Measurements from ENCODE around the gene PLEKHA5.

PLEKHA5 gene

GRCh38 chr12:19276767-19277166, 147.2 kb downstream of the PLEKHA5 start:
- Histone ChIP-seq H2BK5ac (ENCODE audit: low read depth, low read length, poor library complexity, severe bottlenecking) (no peak overlapping the region), H3K4me3 (ENCODE audit: insufficient read depth in 1 of 2, low read depth in 1 of 2, low read length in 2 of 2) (no peak overlapping the region), H3K4me2 (ENCODE audit: low read length, poor library complexity, severe bottlenecking) (no peak overlapping the region), H4K8ac (ENCODE audit: low read length) (no peak overlapping the region), H2AFZ (ENCODE audit: low read depth, low read length) (no peak overlapping the region), H2BK120ac (ENCODE audit: low read depth, low read length) (no peak overlapping the region), H3K79me1 (replicated peaks; ENCODE audit: low read length, poor library complexity, severe bottlenecking) (peaks cover 20% of the 10 kb centered on the region), H2BK15ac (ENCODE audit: low read depth, poor library complexity, severe bottlenecking) (no peak overlapping the region), H3K27me3 (ENCODE audit: control insufficient read depth in 1 of 2, insufficient read depth in 1 of 2, low read length in 2 of 2) (no peaks in the 10 kb centered on the region), H3K18ac (ENCODE audit: low read depth in 1 of 2, low read length in 2 of 2) (no peak overlapping the region), H3K4me1 (ENCODE audit: control insufficient read depth, insufficient read depth, low read depth, low read length) (peaks cover 8% of the 10 kb centered on the region), H3K36me3 (ENCODE audit: control insufficient read depth in 1 of 2, insufficient read depth in 2 of 2, low read depth in 1 of 2, low read length in 2 of 2) (peaks cover 18 to 24% of the 10 kb centered on the region in 2 experiments), H3K23ac (ENCODE audit: low read length in 2 of 2) (no peak overlapping the region), H3K14ac (ENCODE audit: low read length in 2 of 2) (no peak overlapping the region), H2AK5ac (ENCODE audit: low read length, severe bottlenecking) (no peak overlapping the region), H3K27ac (ENCODE audit: low read length, poor library complexity, severe bottlenecking) (no peak overlapping the region), H3K9me3 (ENCODE audit: control insufficient read depth, low read length) (no peaks in the 10 kb centered on the region), H3K4ac (ENCODE audit: low read depth in 1 of 2, low read length in 2 of 2) (no peak overlapping the region), H3K9ac (ENCODE audit: low read length) (no peak overlapping the region), H4K91ac (ENCODE audit: low read length) (no peak overlapping the region), H2BK12ac (ENCODE audit: low read length in 2 of 2) (no peak overlapping the region)
- DNase-seq, result no peak

GRCh38 chr12:19277711-19278110, 148.2 kb downstream of the PLEKHA5 start:
- Histone ChIP-seq H3K36me3 (ENCODE audit: control insufficient read depth in 1 of 2, insufficient read depth in 2 of 2, low read depth in 1 of 2, low read length in 2 of 2) (peaks cover 18 to 26% of the 10 kb centered on the region in 2 experiments), H3K18ac (ENCODE audit: low read depth in 1 of 2, low read length in 2 of 2) (no peak overlapping the region), H3K9ac (ENCODE audit: low read length) (no peak overlapping the region), H3K14ac (ENCODE audit: low read length in 2 of 2) (no peak overlapping the region), H3K23ac (ENCODE audit: low read length in 2 of 2) (no peak overlapping the region), H3K27ac (ENCODE audit: low read length, poor library complexity, severe bottlenecking) (no peak overlapping the region), H2AK5ac (ENCODE audit: low read length, severe bottlenecking) (no peak overlapping the region), H2BK120ac (ENCODE audit: low read depth, low read length) (no peak overlapping the region), H3K4me3 (ENCODE audit: insufficient read depth in 1 of 2, low read depth in 1 of 2, low read length in 2 of 2) (no peak overlapping the region), H2AFZ (ENCODE audit: low read depth, low read length) (no peak overlapping the region), H2BK12ac (ENCODE audit: low read length in 2 of 2) (no peak overlapping the region), H4K8ac (ENCODE audit: low read length) (no peak overlapping the region), H3K27me3 (ENCODE audit: control insufficient read depth in 1 of 2, insufficient read depth in 1 of 2, low read length in 2 of 2) (no peaks in the 10 kb centered on the region), H2BK15ac (ENCODE audit: low read depth, poor library complexity, severe bottlenecking) (no peak overlapping the region), H3K4me2 (ENCODE audit: low read length, poor library complexity, severe bottlenecking) (no peak overlapping the region), H3K79me1 (replicated peaks; ENCODE audit: low read length, poor library complexity, severe bottlenecking) (peaks cover 22% of the 10 kb centered on the region), H3K9me3 (ENCODE audit: control insufficient read depth, low read length) (no peaks in the 10 kb centered on the region), H2BK5ac (ENCODE audit: low read depth, low read length, poor library complexity, severe bottlenecking) (no peak overlapping the region), H3K4me1 (ENCODE audit: control insufficient read depth, insufficient read depth, low read depth, low read length) (peaks cover 8% of the 10 kb centered on the region), H3K4ac (ENCODE audit: low read depth in 1 of 2, low read length in 2 of 2) (no peak overlapping the region), H4K91ac (ENCODE audit: low read length) (no peak overlapping the region)
- DNase-seq, result no peak

GRCh38 chr12:19278407-19278806, 148.9 kb downstream of the PLEKHA5 start:
- no peak overlapping the region for H3K4me2 ChIP-seq (ENCODE audit: low read length, poor library complexity, severe bottlenecking)
- no peak overlapping the region for H3K9ac ChIP-seq (ENCODE audit: low read length)
- no peak overlapping the region for H2BK120ac ChIP-seq (ENCODE audit: low read depth, low read length)
- no peak overlapping the region for H3K4ac ChIP-seq (ENCODE audit: low read depth in 1 of 2, low read length in 2 of 2)
- no peak overlapping the region for H3K4me3 ChIP-seq (ENCODE audit: insufficient read depth in 1 of 2, low read depth in 1 of 2, low read length in 2 of 2)
- H3K4me1 ChIP-seq (ENCODE audit: control insufficient read depth, insufficient read depth, low read depth, low read length), result peaks cover 3% of the 10 kb centered on the region
- no peak overlapping the region for H2BK12ac ChIP-seq (ENCODE audit: low read length in 2 of 2)
- H2AFZ ChIP-seq (ENCODE audit: low read depth, low read length), result no peak overlapping the region
- 100% methylated on average over 2 of the region's 2 CpGs for WGBS
- no peak overlapping the region for H3K27ac ChIP-seq (ENCODE audit: low read length, poor library complexity, severe bottlenecking)
- H2AK5ac ChIP-seq (ENCODE audit: low read length, severe bottlenecking), result no peak overlapping the region
- no peak for DNase-seq
- H4K91ac ChIP-seq (ENCODE audit: low read length), result no peak overlapping the region
- H3K36me3 ChIP-seq (ENCODE audit: control insufficient read depth in 1 of 2, insufficient read depth in 2 of 2, low read depth in 1 of 2, low read length in 2 of 2), result peaks cover 21 to 29% of the 10 kb centered on the region in 2 experiments
- H3K14ac ChIP-seq (ENCODE audit: low read length in 2 of 2), result no peak overlapping the region
- no peaks in the 10 kb centered on the region for H3K27me3 ChIP-seq (ENCODE audit: control insufficient read depth in 1 of 2, insufficient read depth in 1 of 2, low read length in 2 of 2)
- no peak overlapping the region for H2BK15ac ChIP-seq (ENCODE audit: low read depth, poor library complexity, severe bottlenecking)
- no peak overlapping the region for H4K8ac ChIP-seq (ENCODE audit: low read length)
- no peak overlapping the region for H3K23ac ChIP-seq (ENCODE audit: low read length in 2 of 2)
- H3K79me1 ChIP-seq (replicated peaks; ENCODE audit: low read length, poor library complexity, severe bottlenecking), result peaks cover 25% of the 10 kb centered on the region
- H3K18ac ChIP-seq (ENCODE audit: low read depth in 1 of 2, low read length in 2 of 2), result no peak overlapping the region
- H2BK5ac ChIP-seq (ENCODE audit: low read depth, low read length, poor library complexity, severe bottlenecking), result no peak overlapping the region
- no peaks in the 10 kb centered on the region for H3K9me3 ChIP-seq (ENCODE audit: control insufficient read depth, low read length)

- Histone ChIP-seq H2BK120ac (ENCODE audit: low read depth, low read length) (no peak overlapping the region), H3K4ac (ENCODE audit: low read depth in 1 of 2, low read length in 2 of 2) (no peak overlapping the region), H3K9ac (ENCODE audit: low read length) (no peak overlapping the region), H3K27me3 (ENCODE audit: control insufficient read depth in 1 of 2, insufficient read depth in 1 of 2, low read length in 2 of 2) (no peaks in the 10 kb centered on the region), H3K18ac (ENCODE audit: low read depth in 1 of 2, low read length in 2 of 2) (no peak overlapping the region), H2BK5ac (ENCODE audit: low read depth, low read length, poor library complexity, severe bottlenecking) (no peak overlapping the region), H3K4me1 (ENCODE audit: control insufficient read depth, insufficient read depth, low read depth, low read length) (no peaks in the 10 kb centered on the region), H2BK15ac (ENCODE audit: low read depth, poor library complexity, severe bottlenecking) (no peak overlapping the region), H3K9me3 (ENCODE audit: control insufficient read depth, low read length) (no peaks in the 10 kb centered on the region), H3K14ac (ENCODE audit: low read length in 2 of 2) (no peak overlapping the region), H3K4me3 (ENCODE audit: insufficient read depth in 1 of 2, low read depth in 1 of 2, low read length in 2 of 2) (no peak overlapping the region), H2BK12ac (ENCODE audit: low read length in 2 of 2) (no peak overlapping the region), H3K79me1 (replicated peaks; ENCODE audit: low read length, poor library complexity, severe bottlenecking) (peaks cover 26% of the 10 kb centered on the region), H4K91ac (ENCODE audit: low read length) (no peak overlapping the region), H3K27ac (ENCODE audit: low read length, poor library complexity, severe bottlenecking) (no peak overlapping the region), H3K4me2 (ENCODE audit: low read length, poor library complexity, severe bottlenecking) (no peak overlapping the region), H2AFZ (ENCODE audit: low read depth, low read length) (no peak overlapping the region), H2AK5ac (ENCODE audit: low read length, severe bottlenecking) (no peak overlapping the region), H4K8ac (ENCODE audit: low read length) (no peak overlapping the region), H3K23ac (ENCODE audit: low read length in 2 of 2) (no peak overlapping the region), H3K36me3 (ENCODE audit: control insufficient read depth in 1 of 2, insufficient read depth in 2 of 2, low read depth in 1 of 2, low read length in 2 of 2) (peaks cover 23 to 31% of the 10 kb centered on the region in 2 experiments)
- no peak for DNase-seq
These were observed 152.7 kb downstream of the PLEKHA5 start for GRCh38 chr12:19282133-19282699.

Data from mesenchymal stem cell (in vitro differentiated cells and primary cell).